Measurements from ENCODE around the gene MMAB.

GRCh38 chr12:109567967-109568366 is 5.3 kb downstream of the MMAB start:
- TF ChIP-seq, protein P1, sequence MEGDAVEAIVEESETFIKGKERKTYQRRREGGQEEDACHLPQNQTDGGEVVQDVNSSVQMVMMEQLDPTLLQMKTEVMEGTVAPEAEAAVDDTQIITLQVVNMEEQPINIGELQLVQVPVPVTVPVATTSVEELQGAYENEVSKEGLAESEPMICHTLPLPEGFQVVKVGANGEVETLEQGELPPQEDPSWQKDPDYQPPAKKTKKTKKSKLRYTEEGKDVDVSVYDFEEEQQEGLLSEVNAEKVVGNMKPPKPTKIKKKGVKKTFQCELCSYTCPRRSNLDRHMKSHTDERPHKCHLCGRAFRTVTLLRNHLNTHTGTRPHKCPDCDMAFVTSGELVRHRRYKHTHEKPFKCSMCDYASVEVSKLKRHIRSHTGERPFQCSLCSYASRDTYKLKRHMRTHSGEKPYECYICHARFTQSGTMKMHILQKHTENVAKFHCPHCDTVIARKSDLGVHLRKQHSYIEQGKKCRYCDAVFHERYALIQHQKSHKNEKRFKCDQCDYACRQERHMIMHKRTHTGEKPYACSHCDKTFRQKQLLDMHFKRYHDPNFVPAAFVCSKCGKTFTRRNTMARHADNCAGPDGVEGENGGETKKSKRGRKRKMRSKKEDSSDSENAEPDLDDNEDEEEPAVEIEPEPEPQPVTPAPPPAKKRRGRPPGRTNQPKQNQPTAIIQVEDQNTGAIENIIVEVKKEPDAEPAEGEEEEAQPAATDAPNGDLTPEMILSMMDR (conservative IDR thresholded peaks at IDR 0.05 in 1 of 2, IDR thresholded peaks at IDR 0.05 in 1 of 2; ENCODE audit: low read depth in 1 of 2, low read length in 2 of 2): no peak
- no peak for TF ChIP-seq EZH2 (IDR thresholded peaks at IDR 0.05; ENCODE audit: low read length, missing control alignments)

Measured in fibroblast of lung (primary cell).